ENCODE results near the gene LRRC41.
"Not testable (repeated sequence)": the region's sequence is repeated elsewhere in the genome, so short reads cannot be mapped to it uniquely, and the experiment has no call there.

Gene LRRC41, protein sequence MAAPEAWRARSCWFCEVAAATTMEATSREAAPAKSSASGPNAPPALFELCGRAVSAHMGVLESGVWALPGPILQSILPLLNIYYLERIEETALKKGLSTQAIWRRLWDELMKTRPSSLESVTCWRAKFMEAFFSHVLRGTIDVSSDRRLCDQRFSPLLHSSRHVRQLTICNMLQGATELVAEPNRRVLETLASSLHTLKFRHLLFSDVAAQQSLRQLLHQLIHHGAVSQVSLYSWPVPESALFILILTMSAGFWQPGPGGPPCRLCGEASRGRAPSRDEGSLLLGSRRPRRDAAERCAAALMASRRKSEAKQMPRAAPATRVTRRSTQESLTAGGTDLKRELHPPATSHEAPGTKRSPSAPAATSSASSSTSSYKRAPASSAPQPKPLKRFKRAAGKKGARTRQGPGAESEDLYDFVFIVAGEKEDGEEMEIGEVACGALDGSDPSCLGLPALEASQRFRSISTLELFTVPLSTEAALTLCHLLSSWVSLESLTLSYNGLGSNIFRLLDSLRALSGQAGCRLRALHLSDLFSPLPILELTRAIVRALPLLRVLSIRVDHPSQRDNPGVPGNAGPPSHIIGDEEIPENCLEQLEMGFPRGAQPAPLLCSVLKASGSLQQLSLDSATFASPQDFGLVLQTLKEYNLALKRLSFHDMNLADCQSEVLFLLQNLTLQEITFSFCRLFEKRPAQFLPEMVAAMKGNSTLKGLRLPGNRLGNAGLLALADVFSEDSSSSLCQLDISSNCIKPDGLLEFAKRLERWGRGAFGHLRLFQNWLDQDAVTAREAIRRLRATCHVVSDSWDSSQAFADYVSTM

DNA sequence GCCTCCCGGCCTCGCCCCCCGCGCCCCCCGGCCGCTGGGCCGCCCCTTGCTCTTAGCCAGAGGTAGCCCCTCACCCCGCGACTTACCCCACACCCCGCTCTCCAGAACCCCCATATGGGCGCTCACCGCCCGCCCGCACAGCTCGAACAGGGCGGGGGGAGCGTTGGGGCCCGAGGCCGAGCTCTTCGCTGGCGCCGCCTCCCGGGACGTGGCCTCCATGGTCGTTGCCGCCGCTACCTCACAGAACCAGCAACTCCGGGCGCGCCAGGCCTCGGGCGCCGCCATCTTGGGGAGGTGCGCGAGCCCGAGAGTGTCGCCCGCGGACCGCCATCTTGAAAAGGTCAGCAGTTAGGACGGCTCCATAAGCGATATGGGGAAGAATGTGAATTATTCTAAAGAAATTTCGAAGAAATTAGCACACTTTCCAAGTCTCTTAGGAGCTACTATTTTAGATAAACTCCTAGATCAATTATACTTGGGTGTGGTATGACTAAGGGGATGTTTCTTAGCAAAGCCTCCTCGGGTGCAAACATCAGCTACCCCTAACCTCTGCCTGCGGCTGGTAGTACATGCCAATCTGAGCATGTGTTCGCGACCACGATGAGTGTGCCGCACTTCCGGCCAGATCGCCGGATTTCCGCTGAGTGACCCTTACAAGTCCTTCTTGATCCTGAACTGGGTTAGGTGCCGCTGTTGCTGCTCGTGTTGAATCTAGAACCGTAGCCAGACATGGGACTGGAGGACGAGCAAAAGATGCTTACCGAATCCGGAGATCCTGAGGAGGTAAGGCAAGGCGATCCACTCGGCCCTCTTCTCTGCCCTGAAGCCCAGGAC is at the start of gene LRRC41, which contains the start of gene UQCRH:
LRRC41 (minus strand) TSS at position 579 of the 834 bp plus-strand sequence; CDS start at position 285, 294 bp downstream.
UQCRH (plus strand) TSS at position 661 of the 834 bp plus-strand sequence; CDS start at position 730, 69 bp downstream.
- peak; percentile 91 for DNase-seq

- no peak for DNase-seq
Measured at GRCh38 chr1:46352363-46352762, 48.9 kb upstream of the LRRC41 start.

- DNase-seq, result no peak
Measured at GRCh38 chr1:46345281-46345680, 41.9 kb upstream of the LRRC41 start.

DNA sequence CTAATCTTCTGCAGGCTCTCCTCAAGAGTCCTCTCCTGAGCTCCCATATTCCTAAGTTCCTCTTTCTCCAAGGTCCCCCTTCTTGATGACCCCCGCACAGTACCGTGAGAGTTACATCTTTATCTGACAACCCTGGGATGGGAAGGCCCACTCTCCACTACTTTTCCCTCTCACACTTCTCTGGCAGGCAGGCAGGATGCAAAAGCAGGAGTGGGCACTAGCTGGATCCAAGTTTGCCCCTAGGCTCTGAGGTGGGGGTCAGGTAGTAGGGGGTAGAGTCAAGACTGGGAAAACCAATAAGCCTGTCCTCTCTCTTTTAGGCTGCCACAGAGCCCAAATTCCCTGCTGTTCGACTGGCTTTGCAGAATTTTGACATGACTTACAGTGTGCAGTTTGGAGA is 41.1 kb upstream of the LRRC41 start:
- no peak for DNase-seq

GRCh38 chr1:46343705-46344104 is 40.3 kb upstream of the LRRC41 start:
- DNase-seq, result no peak

DNA sequence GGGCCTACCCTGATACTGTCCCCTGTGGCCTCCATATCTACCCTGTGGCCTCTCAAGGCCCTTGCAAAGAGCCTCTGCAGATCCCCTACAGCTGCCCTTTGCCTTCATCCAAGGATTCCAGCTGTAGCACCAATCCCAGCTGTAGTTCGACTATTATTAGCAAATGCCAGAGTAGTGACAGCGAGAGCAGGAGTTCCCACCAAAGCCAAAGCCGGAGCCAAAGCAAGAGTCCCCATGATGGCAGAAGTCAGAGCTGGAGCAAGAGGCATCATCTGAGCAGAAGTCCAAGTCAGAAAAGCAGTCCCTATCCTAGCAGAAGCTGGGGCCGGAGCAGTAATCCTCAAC is 39.9 kb upstream of the LRRC41 start:
- DNase-seq, result no peak

DNA sequence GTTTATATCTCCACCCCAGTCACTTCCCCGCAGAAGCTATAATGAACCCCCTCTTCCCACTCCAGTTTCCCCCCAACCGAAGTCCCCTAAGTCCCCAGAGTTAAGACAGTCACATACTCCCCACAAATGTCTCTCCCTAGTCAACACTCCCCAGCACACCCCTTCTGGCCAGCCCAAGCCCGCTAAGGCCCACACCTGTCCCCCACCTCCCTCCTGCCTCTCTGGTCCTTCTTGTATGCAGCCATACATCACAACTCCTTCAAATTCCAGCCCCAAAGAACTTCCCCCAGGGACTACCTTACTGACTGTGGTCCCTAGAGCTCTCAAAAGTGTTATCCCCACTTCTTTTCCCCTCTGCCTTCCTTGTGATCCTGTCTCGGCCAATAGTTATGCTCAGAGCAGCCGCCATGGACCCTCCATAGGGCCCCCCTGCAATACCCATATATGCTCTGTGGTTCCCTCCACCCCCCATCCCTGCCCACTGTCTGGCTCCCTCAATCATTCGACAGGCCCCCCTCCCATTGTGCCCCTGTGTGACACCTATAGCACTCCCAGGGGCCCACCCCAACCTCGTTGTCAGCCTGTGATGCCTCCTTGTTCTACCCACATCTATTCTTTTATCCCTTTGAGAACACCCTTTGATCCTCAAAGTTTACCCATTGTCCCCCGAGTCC is 39.4 kb upstream of the LRRC41 start:
- no peak for DNase-seq

GRCh38 chr1:46342084-46342656 is 38.8 kb upstream of the LRRC41 start:
- DNase-seq, result no peak

DNA sequence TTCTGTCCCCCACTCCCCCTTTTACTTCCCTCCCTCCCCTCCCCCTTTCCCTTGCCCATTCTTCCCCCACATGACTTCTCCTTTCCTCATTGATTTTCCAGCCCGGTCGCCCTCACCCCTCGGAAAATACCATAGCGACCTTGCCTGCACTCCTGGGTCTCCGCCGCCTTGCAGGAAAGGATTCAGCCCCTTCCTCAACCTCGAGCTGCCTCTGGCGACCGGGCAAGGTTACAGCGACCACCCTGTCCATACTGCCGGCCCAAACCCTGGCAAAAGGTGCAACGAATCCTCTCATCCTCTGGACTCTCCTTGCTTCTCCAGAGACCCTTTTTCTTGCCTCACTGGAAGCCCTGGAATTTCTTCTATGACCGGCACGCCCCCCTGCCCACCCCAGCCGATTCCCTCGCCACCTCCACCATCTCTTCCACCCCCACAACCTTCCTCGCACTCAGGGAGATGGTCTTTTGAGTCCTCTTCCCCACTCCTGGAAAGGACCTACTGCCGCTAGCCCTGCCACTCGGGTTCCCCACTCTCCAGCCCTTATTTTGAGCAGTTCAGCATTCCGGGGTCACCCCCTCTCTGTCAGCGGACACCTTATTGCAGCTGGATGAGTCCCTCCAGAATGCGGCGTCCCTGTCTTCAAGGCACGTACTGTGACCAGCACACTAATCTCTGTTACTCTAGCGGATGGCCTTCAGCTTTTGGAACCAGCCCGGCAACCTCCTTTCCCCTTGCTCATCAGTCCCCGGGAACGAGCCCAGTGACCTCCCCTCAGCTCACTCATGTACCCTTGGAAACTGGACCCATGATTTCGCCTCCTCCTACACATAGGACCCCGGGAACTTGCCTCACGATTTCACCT is 38.0 kb upstream of the LRRC41 start:
- DNase-seq, result no peak

DNA sequence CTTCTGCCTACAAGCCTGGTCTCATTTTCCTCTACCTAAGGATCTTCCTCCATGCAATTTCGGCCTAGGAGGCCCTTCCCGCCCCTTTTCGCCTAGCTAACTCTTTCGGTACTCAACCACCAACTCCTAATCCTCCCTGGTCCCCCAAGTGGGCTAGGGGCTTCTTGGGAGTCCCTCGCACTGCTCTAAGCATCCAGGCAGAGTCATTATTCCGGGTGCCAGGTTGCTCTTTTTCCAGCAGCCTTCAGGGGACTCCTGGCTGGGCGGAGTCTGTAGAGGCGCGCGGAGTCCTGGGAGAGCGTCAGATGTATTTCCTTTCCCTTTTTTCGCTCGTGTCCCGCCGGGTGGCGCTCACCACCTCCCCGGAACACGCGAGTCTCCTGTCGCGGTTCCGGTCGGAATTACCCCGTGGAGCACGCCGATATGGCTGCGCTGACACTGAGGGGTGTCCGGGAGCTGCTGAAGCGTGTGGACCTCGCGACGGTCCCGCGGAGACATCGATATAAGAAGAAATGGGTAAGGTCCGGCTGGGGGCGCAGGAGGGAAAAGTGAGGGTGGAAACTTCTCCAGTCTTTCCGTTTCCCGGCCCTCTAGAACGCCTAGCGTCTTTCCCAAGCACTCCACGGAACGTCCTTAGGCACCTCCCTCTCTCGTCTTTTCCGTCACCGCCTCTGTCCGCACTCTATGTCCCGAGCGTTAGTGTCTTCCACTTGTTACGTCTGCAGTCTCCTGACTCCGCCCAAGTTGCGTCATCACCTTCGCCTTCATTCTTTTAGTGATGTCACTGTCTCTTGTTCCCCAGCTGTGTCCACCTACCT is 37.2 kb upstream of the LRRC41 start, which contains the start of gene NSUN4:
NSUN4 (plus strand) TSS at position 404 of the 818 bp plus-strand sequence; CDS start at position 424, 20 bp downstream.
- DNase-seq, result peak; percentile 90

GRCh38 chr1:46337409-46337808 is 34.0 kb upstream of the LRRC41 start:
- DNase-seq, result not testable (repeated sequence)

DNA sequence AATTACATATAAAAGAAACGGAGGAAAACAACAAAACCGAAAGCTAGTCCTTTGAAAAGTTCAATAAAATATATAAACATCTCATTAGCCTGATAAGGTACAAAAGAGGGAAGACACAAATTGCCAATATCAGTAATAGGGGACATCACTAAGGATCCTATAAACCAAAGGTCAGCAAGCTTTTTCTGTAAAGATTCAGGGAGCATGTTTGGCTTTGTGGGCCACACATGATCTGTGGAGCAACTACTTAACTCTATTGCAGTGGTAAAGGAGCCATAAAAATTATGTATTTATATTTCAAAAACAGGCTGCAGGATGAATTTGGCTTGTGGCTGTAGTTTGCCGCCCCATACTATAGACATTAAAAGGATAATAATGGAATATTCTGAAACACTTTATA is 31.7 kb upstream of the LRRC41 start:
- DNase-seq, result no peak

GRCh38 chr1:46334030-46334384 is 30.6 kb upstream of the LRRC41 start:
- no peak for DNase-seq

DNA sequence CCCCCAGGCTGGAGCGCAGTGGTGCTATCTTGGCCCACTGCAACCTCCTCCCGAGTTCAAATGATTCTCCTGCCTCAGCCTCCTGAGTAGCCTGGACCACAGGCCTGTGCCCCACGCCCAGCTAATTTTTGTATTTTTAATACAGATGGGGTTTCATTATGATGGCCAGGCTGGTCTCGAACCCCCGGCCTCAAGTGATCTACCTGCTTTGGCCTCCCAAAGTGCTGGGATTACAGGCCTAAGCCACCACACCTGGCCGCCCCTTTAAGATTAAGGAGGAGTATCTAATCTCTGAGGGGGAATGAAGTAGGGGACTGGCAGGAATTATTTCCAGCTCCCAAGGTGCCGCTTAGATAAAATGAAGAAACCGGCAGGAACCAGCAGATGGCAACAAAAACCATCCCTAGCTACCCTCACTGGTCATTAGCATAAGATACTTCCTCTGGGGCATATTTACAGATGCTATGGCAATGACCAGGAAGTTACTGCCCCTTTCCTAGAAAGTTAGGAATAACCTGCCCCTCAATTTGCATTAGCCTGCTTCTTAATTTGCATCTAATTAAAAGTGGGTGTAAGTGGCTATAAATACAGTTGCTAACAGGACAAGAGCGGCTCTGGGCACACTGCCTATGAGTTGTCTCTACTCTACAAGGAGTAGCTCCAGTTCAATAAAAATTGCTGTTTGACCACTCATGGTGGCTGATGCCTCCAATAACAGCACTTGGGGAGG is 30.0 kb upstream of the LRRC41 start:
- DNase-seq, result no peak

GRCh38 chr1:46331786-46332540 is 28.5 kb upstream of the LRRC41 start:
- not testable (repeated sequence) for DNase-seq

- not testable (repeated sequence) for DNase-seq
Measured at GRCh38 chr1:46330381-46330780, 27.0 kb upstream of the LRRC41 start.

DNA sequence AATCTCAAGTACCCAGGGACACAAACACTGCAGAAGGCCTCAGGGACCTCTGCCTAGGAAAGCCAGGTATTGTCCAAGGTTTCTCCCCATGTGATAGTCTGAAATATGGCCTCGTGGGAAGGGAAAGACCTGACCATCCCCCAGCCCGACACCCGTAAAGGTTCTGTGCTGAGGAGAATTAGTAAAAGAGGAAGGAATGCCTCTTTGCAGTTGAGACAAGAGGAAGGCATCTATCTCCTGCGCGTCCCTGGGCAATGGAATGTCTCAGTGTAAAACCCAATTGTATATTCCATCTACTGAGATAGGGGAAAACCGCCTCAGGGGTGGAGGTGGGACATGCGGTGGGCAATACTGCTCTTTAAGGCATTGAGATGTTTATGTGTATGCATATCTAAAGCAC is 26.4 kb upstream of the LRRC41 start:
- not testable (repeated sequence) for DNase-seq

- DNase-seq, result not testable (repeated sequence)
Measured at GRCh38 chr1:46328182-46328581, 24.8 kb upstream of the LRRC41 start.
